Measurements from ENCODE around the gene OPN1LW. TPM values are rescaled to one million over a fixed set of nuclear protein-coding genes. Genes with fewer than 3 reads are reported as not detected.

Gene OPN1LW
- total RNA-seq, 1 donor from 2014 or later = not detected

Other genes starting within 250 kb of the OPN1LW start
- gene AVPR2, start 239.6 kb upstream of the OPN1LW start, total RNA-seq = not detected in 2 replicates
- 245 and 265 TPM in 2 replicates for gene ARHGAP4, start 218.0 kb upstream of the OPN1LW start, total RNA-seq
- gene NAA10, start 209.2 kb upstream of the OPN1LW start, total RNA-seq = 92.1 and 94.4 TPM in 2 replicates
- gene RENBP, start 199.6 kb upstream of the OPN1LW start, total RNA-seq = 10.6 and 12.3 TPM in 2 replicates
- gene HCFC1, start 172.4 kb upstream of the OPN1LW start, total RNA-seq = 115 and 119 TPM in 2 replicates
- 4.9 and 5.9 TPM in 2 replicates for gene TMEM187, start 171.5 kb upstream of the OPN1LW start, total RNA-seq
- 136 and 144 TPM in 2 replicates for gene IRAK1, start 124.3 kb upstream of the OPN1LW start, total RNA-seq
- gene MECP2, start 46.5 kb upstream of the OPN1LW start, total RNA-seq = 56.7 and 61.9 TPM in 2 replicates
- gene OPN1MW, start 38.4 kb downstream of the OPN1LW start, total RNA-seq = not detected in 2 replicates
- gene OPN1MW2, start 75.5 kb downstream of the OPN1LW start, total RNA-seq = not detected in 2 replicates
- not detected in 2 replicates for gene OPN1MW3, start 113.3 kb downstream of the OPN1LW start, total RNA-seq
- not detected in 2 replicates for gene TEX28, start 150.9 kb downstream of the OPN1LW start, total RNA-seq
- 0.98 and 1.0 TPM in 2 replicates for gene TKTL1, start 151.6 kb downstream of the OPN1LW start, total RNA-seq
- gene FLNA, start 230.4 kb downstream of the OPN1LW start, total RNA-seq = 1,245 and 1,271 TPM in 2 replicates
- 56.4 and 61.3 TPM in 2 replicates for gene EMD, start 235.1 kb downstream of the OPN1LW start, total RNA-seq

Measured in T-helper 2 cell treated with Interferon-gamma antibody and Interleukin-4, amounts not matched to agents 100 ng/mL and 5 ng/mL, for 36 hours (primary cell).